HT1080 (cell line): ENCODE data around the gene TCF7L1. TPM values are rescaled to one million over a fixed set of nuclear protein-coding genes. Genes with fewer than 3 reads are reported as not detected.
"Not testable (repeated sequence)": the region's sequence is repeated elsewhere in the genome, so short reads cannot be mapped to it uniquely, and the experiment has no call there.

ENCODE experiments used
- DNase-seq: peaks from one replicate; pipeline ENCODE4 v3.0.0-alpha.2; 2015; ENCODE audit warnings: low read depth
- polyA plus RNA-seq, 2 experiments: library from polyadenylated mRNA; depleted of rRNA; stranded (reverse); fragments of >200 nt; gene quantifications; 2 replicates each; pipeline ENCODE4 v1.2.3, GENCODE V29; 2015
- total RNA-seq: library from RNA; depleted of rRNA; stranded (reverse); fragments of >200 nt; shearing (Covaris generic); gene quantifications from 2 replicates; pipeline ENCODE4 v1.2.3, GENCODE V29; 2014; rRNA removed

Gene TCF7L1
- 0.10 and 0.16 TPM in 2 replicates for total RNA-seq
- polyA plus RNA-seq (2015; cell fraction: cytosol; rRNA removed): 0.48 and 0.52 TPM in 2 replicates
- polyA plus RNA-seq (2015; cell fraction: nucleus; rRNA removed): 0.14 and 0.34 TPM in 2 replicates

GRCh38 chr2:85132834-85133637, at the start of gene TCF7L1:
TSS of gene TCF7L1 (plus strand) at chr2:85133392. CDS start at chr2:85133685, 293 bp downstream.
- peak; percentile 69 for DNase-seq

- no peak for DNase-seq
Measured at GRCh38 chr2:85085563-85085962, 47.6 kb upstream of the TCF7L1 start.

GRCh38 chr2:85087541-85087940, 45.7 kb upstream of the TCF7L1 start:
- DNase-seq: no peak

GRCh38 chr2:85088921-85089320, 44.3 kb upstream of the TCF7L1 start:
- no peak for DNase-seq

GRCh38 chr2:85089585-85089984, 43.6 kb upstream of the TCF7L1 start:
- DNase-seq: no peak

- DNase-seq: no peak
Measured at GRCh38 chr2:85091838-85092237, 41.4 kb upstream of the TCF7L1 start.

- DNase-seq: peak; percentile 11
Measured at GRCh38 chr2:85095094-85095493, 38.1 kb upstream of the TCF7L1 start.

GRCh38 chr2:85096616-85097015, 36.6 kb upstream of the TCF7L1 start:
- DNase-seq: no peak

GRCh38 chr2:85104228-85104627, 29.0 kb upstream of the TCF7L1 start:
- DNase-seq: no peak

GRCh38 chr2:85106489-85107180, 26.6 kb upstream of the TCF7L1 start:
- no peak for DNase-seq

- DNase-seq: peak; percentile 28
Measured at GRCh38 chr2:85110991-85111560, 22.1 kb upstream of the TCF7L1 start.

GRCh38 chr2:85111819-85112281, 21.3 kb upstream of the TCF7L1 start:
- DNase-seq: peak; percentile 65

GRCh38 chr2:85112906-85113625, 20.1 kb upstream of the TCF7L1 start:
- peak; percentile 55 for DNase-seq

- no peak for DNase-seq
Measured at GRCh38 chr2:85114586-85115330, 18.4 kb upstream of the TCF7L1 start.

- DNase-seq: no peak
Measured at GRCh38 chr2:85116207-85116606, 17.0 kb upstream of the TCF7L1 start.

- no peak for DNase-seq
Measured at GRCh38 chr2:85119900-85120299, 13.3 kb upstream of the TCF7L1 start.

- no peak for DNase-seq
Measured at GRCh38 chr2:85120363-85120762, 12.8 kb upstream of the TCF7L1 start.

GRCh38 chr2:85126462-85126861, 6.7 kb upstream of the TCF7L1 start:
- DNase-seq: not testable (repeated sequence)

GRCh38 chr2:85129861-85130260, 3.3 kb upstream of the TCF7L1 start:
- no peak for DNase-seq

GRCh38 chr2:85130407-85130806, 2.8 kb upstream of the TCF7L1 start:
- DNase-seq: no peak

GRCh38 chr2:85131116-85131515, 2.1 kb upstream of the TCF7L1 start:
- DNase-seq: no peak
